Stimulated activated CD4-positive, alpha-beta T cell treated with anti-CD3 and anti-CD28 coated beads, Interleukin-15, amount 100 ng/mL, for 48 hours (primary cell): ENCODE measurements around the gene CISD3.
"Not testable (repeated sequence)": the region's sequence is repeated elsewhere in the genome, so short reads cannot be mapped to it uniquely, and the experiment has no call there.

Experiments
- DNase-seq, 2 donors: peaks; one replicate each; pipeline ENCODE4 v3.0.0-alpha.2; 2020; ENCODE audit warnings: low read depth in 2 of 2

CISD3 gene

GRCh38 chr17:38707678-38708351, 22.3 kb upstream of the CISD3 start:
- DNase-seq, result no peak

GRCh38 chr17:38709104-38709820, 20.9 kb upstream of the CISD3 start:
- DNase-seq, result no peak

GRCh38 chr17:38709864-38710603, 20.1 kb upstream of the CISD3 start:
- no peak for DNase-seq

GRCh38 chr17:38710604-38710962, 19.6 kb upstream of the CISD3 start:
- no peak for DNase-seq

GRCh38 chr17:38710985-38711384, 19.2 kb upstream of the CISD3 start:
- DNase-seq, result no peak

GRCh38 chr17:38711792-38712571, 18.2 kb upstream of the CISD3 start:
- DNase-seq, result no peak

GRCh38 chr17:38712593-38712992, 17.5 kb upstream of the CISD3 start:
- DNase-seq, result no peak

GRCh38 chr17:38713456-38714075, 16.6 kb upstream of the CISD3 start:
- DNase-seq, result no peak

GRCh38 chr17:38715216-38715943, 14.8 kb upstream of the CISD3 start:
- no peak for DNase-seq

- DNase-seq, result no peak
Observed at GRCh38 chr17:38716368-38717005, 13.7 kb upstream of the CISD3 start.

GRCh38 chr17:38717139-38717745, 12.9 kb upstream of the CISD3 start:
- DNase-seq, result no peak

GRCh38 chr17:38719289-38719942, 10.7 kb upstream of the CISD3 start:
- DNase-seq, result no peak

- no peak for DNase-seq
Observed at GRCh38 chr17:38719943-38720641, 10.0 kb upstream of the CISD3 start.

GRCh38 chr17:38720941-38721340, 9.2 kb upstream of the CISD3 start:
- DNase-seq, result no peak

- no peak for DNase-seq
Observed at GRCh38 chr17:38721802-38722201, 8.3 kb upstream of the CISD3 start.

- no peak for DNase-seq
Observed at GRCh38 chr17:38724337-38724988, 5.7 kb upstream of the CISD3 start.

- no peak for DNase-seq
Observed at GRCh38 chr17:38725066-38725465, 5.1 kb upstream of the CISD3 start.

- DNase-seq, result not testable (repeated sequence)
Observed at GRCh38 chr17:38726145-38726544, 4.0 kb upstream of the CISD3 start.
